GM12892 (cell line): ENCODE measurements around the gene CIAO2A.

Experiments
- POLR2A ChIP-seq: IDR thresholded peaks from 2 replicates; pipeline ENCODE4 v1.6.1; 2011; ENCODE audit warnings: low read depth, low read length, control low read depth
- POLR2AphosphoS5 ChIP-seq: IDR thresholded peaks from 2 replicates; pipeline ENCODE4 v1.6.1; 2011; ENCODE audit warnings: low read depth, low read length, control low read depth

DNA sequence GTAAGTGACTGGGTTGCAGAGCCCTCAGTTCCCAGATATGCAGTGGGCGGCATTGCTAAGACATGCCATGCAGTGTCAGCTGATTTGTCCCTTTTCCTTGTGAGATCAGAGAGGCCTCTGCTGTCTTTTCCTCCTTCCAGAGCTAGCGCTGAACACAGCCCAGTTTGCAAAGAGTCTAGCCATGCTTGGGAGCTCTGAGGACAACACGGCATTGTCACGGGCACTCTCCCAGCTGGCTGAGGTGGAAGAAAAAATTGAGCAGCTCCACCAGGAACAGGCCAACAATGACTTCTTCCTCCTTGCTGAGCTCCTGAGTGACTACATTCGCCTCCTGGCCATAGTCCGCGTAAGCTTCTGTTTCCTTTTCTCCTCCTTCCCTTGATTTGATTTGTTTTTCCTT lies 37.9 kb upstream of the CIAO2A start:
- TF ChIP-seq POLR2A, result no peak
- TF ChIP-seq POLR2AphosphoS5, result no peak
